ENCODE data around the gene CAP2.

The CAP2 gene

GRCh38 chr6:17486680-17487079 lies 93.3 kb downstream of the CAP2 start:
- Mint-ChIP-seq H3K9me3 (no peaks in the 10 kb centered on the region), H3K4me3 (no peak overlapping the region), H3K27ac (no peak overlapping the region), H3K27me3 (peaks cover 22% of the 10 kb centered on the region), H3K4me1 (no peaks in the 10 kb centered on the region), H3K36me3 (no peaks in the 10 kb centered on the region)
- no peak for ATAC-seq

GRCh38 chr6:17490724-17491123 lies 97.3 kb downstream of the CAP2 start:
- no peak for ATAC-seq
- no peaks in the 10 kb centered on the region for H3K36me3 Mint-ChIP-seq
- no peak overlapping the region for H3K27ac Mint-ChIP-seq
- H3K4me3 Mint-ChIP-seq: no peak overlapping the region
- H3K4me1 Mint-ChIP-seq: no peaks in the 10 kb centered on the region
- no peaks in the 10 kb centered on the region for H3K9me3 Mint-ChIP-seq
- H3K27me3 Mint-ChIP-seq: peaks cover 33% of the 10 kb centered on the region

GRCh38 chr6:17491416-17492142 lies 98.2 kb downstream of the CAP2 start:
- no peak for ATAC-seq
- Mint-ChIP-seq H3K4me3 (no peak overlapping the region), H3K36me3 (no peaks in the 10 kb centered on the region), H3K4me1 (no peaks in the 10 kb centered on the region), H3K27me3 (peaks cover 35% of the 10 kb centered on the region), H3K9me3 (no peaks in the 10 kb centered on the region), H3K27ac (no peak overlapping the region)

- H3K4me1 Mint-ChIP-seq: no peaks in the 10 kb centered on the region
- ATAC-seq: no peak
- H3K36me3 Mint-ChIP-seq: no peaks in the 10 kb centered on the region
- H3K27ac Mint-ChIP-seq: no peak overlapping the region
- H3K9me3 Mint-ChIP-seq: no peaks in the 10 kb centered on the region
- H3K4me3 Mint-ChIP-seq: no peak overlapping the region
- H3K27me3 Mint-ChIP-seq: peaks cover 38% of the 10 kb centered on the region
Measured at GRCh38 chr6:17492350-17492749, 99.0 kb downstream of the CAP2 start.

- no peak overlapping the region for H3K27ac Mint-ChIP-seq
- peaks cover 47% of the 10 kb centered on the region for H3K27me3 Mint-ChIP-seq
- H3K36me3 Mint-ChIP-seq: no peaks in the 10 kb centered on the region
- no peaks in the 10 kb centered on the region for H3K4me1 Mint-ChIP-seq
- no peak overlapping the region for H3K4me3 Mint-ChIP-seq
- H3K9me3 Mint-ChIP-seq: no peaks in the 10 kb centered on the region
- ATAC-seq: no peak
Measured at GRCh38 chr6:17493286-17493685, 99.9 kb downstream of the CAP2 start.

GRCh38 chr6:17494177-17494576 lies 100.8 kb downstream of the CAP2 start:
- peaks cover 48% of the 10 kb centered on the region for H3K27me3 Mint-ChIP-seq
- no peaks in the 10 kb centered on the region for H3K4me1 Mint-ChIP-seq
- no peak overlapping the region for H3K4me3 Mint-ChIP-seq

GRCh38 chr6:17494919-17495318 lies 101.5 kb downstream of the CAP2 start:
- Mint-ChIP-seq H3K4me3 (no peak overlapping the region), H3K27ac (no peak overlapping the region), H3K4me1 (no peaks in the 10 kb centered on the region), H3K27me3 (peaks cover 48% of the 10 kb centered on the region), H3K36me3 (no peaks in the 10 kb centered on the region), H3K9me3 (no peaks in the 10 kb centered on the region)
- no peak for ATAC-seq

More at GRCh38 chr6:17494177-17494576, 100.8 kb downstream of the CAP2 start:
- no peak for ATAC-seq
- Mint-ChIP-seq H3K36me3 (no peaks in the 10 kb centered on the region), H3K27ac (no peak overlapping the region), H3K9me3 (no peaks in the 10 kb centered on the region)

- no peaks in the 10 kb centered on the region for H3K9me3 Mint-ChIP-seq
- no peak overlapping the region for H3K27ac Mint-ChIP-seq
- H3K4me3 Mint-ChIP-seq: no peak overlapping the region
- H3K4me1 Mint-ChIP-seq: no peaks in the 10 kb centered on the region
- no peaks in the 10 kb centered on the region for H3K36me3 Mint-ChIP-seq
- H3K27me3 Mint-ChIP-seq: peaks cover 41% of the 10 kb centered on the region
- no peak for ATAC-seq
Measured at GRCh38 chr6:17497535-17498095, 104.2 kb downstream of the CAP2 start.

- no peaks in the 10 kb centered on the region for H3K4me1 Mint-ChIP-seq
- no peak overlapping the region for H3K4me3 Mint-ChIP-seq
- H3K27ac Mint-ChIP-seq: no peak overlapping the region
- peaks cover 13% of the 10 kb centered on the region for H3K27me3 Mint-ChIP-seq
- no peaks in the 10 kb centered on the region for H3K36me3 Mint-ChIP-seq
- no peaks in the 10 kb centered on the region for H3K9me3 Mint-ChIP-seq
- ATAC-seq: no peak
Measured at GRCh38 chr6:17501442-17501841, 108.0 kb downstream of the CAP2 start.

GRCh38 chr6:17501982-17502704 lies 108.7 kb downstream of the CAP2 start:
- Mint-ChIP-seq H3K4me1 (no peaks in the 10 kb centered on the region), H3K9me3 (no peaks in the 10 kb centered on the region), H3K27ac (no peak overlapping the region), H3K36me3 (no peaks in the 10 kb centered on the region), H3K4me3 (no peak overlapping the region), H3K27me3 (peaks cover 12% of the 10 kb centered on the region)
- no peak for ATAC-seq

- Mint-ChIP-seq H3K4me3 (no peak overlapping the region), H3K36me3 (no peaks in the 10 kb centered on the region), H3K9me3 (no peaks in the 10 kb centered on the region), H3K27ac (no peak overlapping the region), H3K4me1 (no peaks in the 10 kb centered on the region), H3K27me3 (peaks cover 3% of the 10 kb centered on the region)
- no peak for ATAC-seq
Measured at GRCh38 chr6:17503051-17503450, 109.7 kb downstream of the CAP2 start.

- no peaks in the 10 kb centered on the region for H3K27me3 Mint-ChIP-seq
- no peak overlapping the region for H3K4me3 Mint-ChIP-seq
- no peak for ATAC-seq
- no peaks in the 10 kb centered on the region for H3K4me1 Mint-ChIP-seq
- no peak overlapping the region for H3K27ac Mint-ChIP-seq
- no peaks in the 10 kb centered on the region for H3K9me3 Mint-ChIP-seq
- H3K36me3 Mint-ChIP-seq: no peaks in the 10 kb centered on the region
Measured at GRCh38 chr6:17504005-17504404, 110.6 kb downstream of the CAP2 start.

- no peak for ATAC-seq
- no peak overlapping the region for H3K4me3 Mint-ChIP-seq
Measured at GRCh38 chr6:17505062-17505476, 111.7 kb downstream of the CAP2 start.

GRCh38 chr6:17505767-17506280 lies 112.4 kb downstream of the CAP2 start:
- Mint-ChIP-seq H3K27ac (no peak overlapping the region), H3K9me3 (no peaks in the 10 kb centered on the region), H3K4me3 (no peak overlapping the region), H3K36me3 (no peaks in the 10 kb centered on the region), H3K27me3 (no peaks in the 10 kb centered on the region), H3K4me1 (no peaks in the 10 kb centered on the region)
- ATAC-seq: no peak

More at GRCh38 chr6:17505062-17505476, 111.7 kb downstream of the CAP2 start:
- no peaks in the 10 kb centered on the region for H3K9me3 Mint-ChIP-seq
- no peak overlapping the region for H3K27ac Mint-ChIP-seq
- no peaks in the 10 kb centered on the region for H3K4me1 Mint-ChIP-seq
- no peaks in the 10 kb centered on the region for H3K36me3 Mint-ChIP-seq
- no peaks in the 10 kb centered on the region for H3K27me3 Mint-ChIP-seq

- no peaks in the 10 kb centered on the region for H3K4me1 Mint-ChIP-seq
- H3K27me3 Mint-ChIP-seq: no peaks in the 10 kb centered on the region
- no peak overlapping the region for H3K4me3 Mint-ChIP-seq
- no peaks in the 10 kb centered on the region for H3K36me3 Mint-ChIP-seq
- H3K9me3 Mint-ChIP-seq: no peaks in the 10 kb centered on the region
- no peak overlapping the region for H3K27ac Mint-ChIP-seq
- no peak for ATAC-seq
Measured at GRCh38 chr6:17506531-17506930, 113.1 kb downstream of the CAP2 start.

All from stimulated activated memory B cell treated with anti-CD40 and anti-IgM and Interleukin-4, amounts not matched to agents 10 μg/mL and 1 μg/mL and 100 μg/mL, for 72 hours (primary cell).